Kidney (tissue), 14 donors: Measurements from ENCODE around the gene KIF25. TPM values are rescaled to one million over a fixed set of nuclear protein-coding genes. Genes with fewer than 3 reads are reported as not detected.

Source experiments
- DNase-seq, 5 donors: peaks; one replicate each; pipeline ENCODE4 v3.0.0-alpha.2; 2013 to 2020
- FAIRE-seq: peaks from 2 replicates; lab custom pipeline; 2012; peaks lifted over from hg19 to GRCh38; lab: Jason Lieb, UNC
- H3K27ac ChIP-seq, 2 donors: one replicate each; pipeline ENCODE4 v1.7.0; 2013; ENCODE audit warnings: low read depth in 2 of 2, low read length in 2 of 2, inconsistent platforms in 1 of 2
- H3K27me3 ChIP-seq: one replicate; pipeline ENCODE4 v1.7.1; 2013; ENCODE audit warnings: low read length, inconsistent platforms; ENCODE audit not compliant: control insufficient read depth, insufficient read depth
- H3K36me3 ChIP-seq, 3 donors: one replicate each; pipeline versions ENCODE4 v1.7.0 to v1.7.1; 2013; ENCODE audit warnings: low read length in 3 of 3, control low read depth in 1 of 3, inconsistent platforms in 1 of 3; ENCODE audit not compliant: insufficient read depth in 3 of 3, control insufficient read depth in 2 of 3
- H3K4me1 ChIP-seq, 3 donors: one replicate each; pipeline versions ENCODE4 v1.7.0 to v1.7.1; 2013; ENCODE audit warnings: low read length in 3 of 3, inconsistent platforms in 1 of 3, low read depth in 1 of 3; ENCODE audit not compliant: control insufficient read depth in 2 of 3, insufficient read depth in 2 of 3
- H3K4me3 ChIP-seq, 3 donors: one replicate each; pipeline versions ENCODE4 v1.7.0 to v1.8.1; 2013; ENCODE audit warnings: low read length in 3 of 3, control low read depth in 1 of 3, inconsistent platforms in 1 of 3
- H3K9ac ChIP-seq, 3 donors: one replicate each; pipeline versions ENCODE4 v1.7.0 to v1.7.1; 2013; ENCODE audit warnings: low read length in 3 of 3, control low read depth in 1 of 3, inconsistent platforms in 1 of 3
- H3K9me3 ChIP-seq, 3 donors: one replicate each; pipeline versions ENCODE4 v1.7.0 to v1.7.1; 2013; ENCODE audit warnings: low read length in 3 of 3, control low read depth in 1 of 3, inconsistent platforms in 1 of 3; ENCODE audit not compliant: control insufficient read depth in 2 of 3, insufficient read depth in 1 of 3
- CTCF ChIP-seq: IDR thresholded peaks from 3 replicates; pipeline ENCODE4 v1.5.1; 2012; ENCODE audit warnings: mild to moderate bottlenecking, moderate library complexity, borderline replicate concordance; ENCODE audit not compliant: insufficient read depth; ENCODE audit errors: extremely low read depth
- intact Hi-C: fragments of 100-400 bp; cut with DNase I; formaldehyde crosslinking; loops from one replicate; pipeline ENCODE4 v1.11.1; 2022
- polyA plus RNA-seq: library from polyadenylated mRNA; stranded (reverse); fragments of 350-450 nt; fragmentation: Illumina TruSeq; extraction: RNeasy Lipid Tissue Mini Kit (QIAGEN cat#74804); gene quantifications from one replicate; pipeline ENCODE4 v1.2.3, GENCODE V29; 2014; ENCODE audit warnings: low read depth, low replicate concordance; ENCODE audit not compliant: insufficient read depth
- total RNA-seq: library from RNA; stranded (reverse); fragmentation: NEBNext Ultra II Directional; extraction: Animal tissue kit (Norgen Biotek cat#: 25700); gene quantifications from one replicate; pipeline ENCODE4 v1.2.1, GENCODE V29; 2021
- donor health status: control.
- donor health status: control.
- donor health status: control.
- donor health status: control.
- donor health status: control.
- donor health status: DM: yes; HTN: yes; CAD: no.
- donor health status: Normal renal cell carcinoma (clear cell type).

Gene KIF25
- total and polyA plus RNA-seq, 2 donors from 2014 or later = not detected

- Histone ChIP-seq H3K27ac (no peak overlapping the region), H3K9me3 (no peaks in the 10 kb centered on the region), H3K27me3 (no peaks in the 10 kb centered on the region), H3K4me1 (peaks cover 0 to 2% (median 2%) of the 10 kb centered on the region in 3 donors), H3K9ac (no peak overlapping the region), H3K36me3 (peaks cover 13 to 23% (median 19%) of the 10 kb centered on the region in 3 donors), H3K4me3 (no peak overlapping the region)
- FAIRE-seq (no peak), DNase-seq (no peak)
- intact Hi-C loops = no loop called here
- no peak for TF ChIP-seq CTCF
Measured at GRCh38 chr6:167970230-167970629, 27.2 kb upstream of the KIF25 start.

GRCh38 chr6:167972193-167972592 is 25.3 kb upstream of the KIF25 start:
- Histone ChIP-seq H3K4me3 (no peak overlapping the region), H3K9ac (no peak overlapping the region), H3K4me1 (no peaks in the 10 kb centered on the region), H3K9me3 (no peaks in the 10 kb centered on the region), H3K36me3 (peaks cover 9 to 15% (median 15%) of the 10 kb centered on the region in 3 donors), H3K27ac (no peak overlapping the region), H3K27me3 (no peaks in the 10 kb centered on the region)
- TF ChIP-seq CTCF = no peak
- no peak for DNase-seq
- FAIRE-seq = no peak
- intact Hi-C loops = no loop called here

GRCh38 chr6:167973148-167973885 is 24.2 kb upstream of the KIF25 start:
- intact Hi-C loops = no loop called here
- H3K9me3 ChIP-seq = no peaks in the 10 kb centered on the region
- no peaks in the 10 kb centered on the region for H3K27me3 ChIP-seq
- no peak overlapping the region for H3K9ac ChIP-seq
- no peak for FAIRE-seq
- TF ChIP-seq CTCF = no peak
- H3K36me3 ChIP-seq = peaks cover 4 to 10% (median 10%) of the 10 kb centered on the region in 3 donors
- H3K4me1 ChIP-seq = no peaks in the 10 kb centered on the region
- no peak for DNase-seq
- no peak overlapping the region for H3K4me3 ChIP-seq
- no peak overlapping the region for H3K27ac ChIP-seq
